Glutamatergic neuron (in vitro differentiated cells): ENCODE results near the gene CEACAM3. TPM values are rescaled to one million over a fixed set of nuclear protein-coding genes. Genes with fewer than 3 reads are reported as not detected.

Source experiments
- DNase-seq: peaks from one replicate; pipeline ENCODE4 v3.0.0; 2022
- H3K27ac Mint-ChIP-seq: one replicate; pipeline ENCODE4 v1.8.0; 2020; ENCODE audit warnings: mild to moderate bottlenecking, mixed read lengths, inconsistent platforms; ENCODE audit not compliant: unreplicated experiment
- H3K27me3 Mint-ChIP-seq: one replicate; pipeline ENCODE4 v1.8.0; 2020; ENCODE audit warnings: mild to moderate bottlenecking, moderate library complexity, mixed read lengths, inconsistent platforms; ENCODE audit not compliant: unreplicated experiment
- H3K36me3 Mint-ChIP-seq: one replicate; pipeline ENCODE4 v1.8.0; 2020; ENCODE audit warnings: mild to moderate bottlenecking, mixed read lengths, inconsistent platforms; ENCODE audit not compliant: unreplicated experiment
- H3K4me1 Mint-ChIP-seq: one replicate; pipeline ENCODE4 v1.8.0; 2020; ENCODE audit warnings: mild to moderate bottlenecking, low read depth, mixed read lengths, inconsistent platforms; ENCODE audit not compliant: unreplicated experiment
- H3K4me3 Mint-ChIP-seq: one replicate; pipeline ENCODE4 v1.8.0; 2020; ENCODE audit warnings: mild to moderate bottlenecking, mixed read lengths, inconsistent platforms; ENCODE audit not compliant: unreplicated experiment
- H3K9me3 Mint-ChIP-seq: one replicate; pipeline ENCODE4 v1.8.0; 2020; ENCODE audit warnings: mild to moderate bottlenecking, moderate library complexity, mixed read lengths, inconsistent platforms; ENCODE audit not compliant: unreplicated experiment
- total RNA-seq: library from RNA; stranded (reverse); fragmentation: NEBNext Ultra II Directional; extraction: Animal tissue kit (Norgen Biotek cat#: 25700); gene quantifications from one replicate; pipeline ENCODE4 v1.2.1, GENCODE V29; 2021; ENCODE audit not compliant: unreplicated experiment
- TF ChIP-seq, protein P1 (sequence below): fragments of 200-600 bp; sonication (generic); IDR thresholded peaks from one replicate; pipeline ENCODE4 v1.5.0; 2021; ENCODE audit not compliant: partially characterized antibody, unreplicated experiment

CEACAM3 gene
- total RNA-seq, 1 donor from 2014 or later: not detected

DNA sequence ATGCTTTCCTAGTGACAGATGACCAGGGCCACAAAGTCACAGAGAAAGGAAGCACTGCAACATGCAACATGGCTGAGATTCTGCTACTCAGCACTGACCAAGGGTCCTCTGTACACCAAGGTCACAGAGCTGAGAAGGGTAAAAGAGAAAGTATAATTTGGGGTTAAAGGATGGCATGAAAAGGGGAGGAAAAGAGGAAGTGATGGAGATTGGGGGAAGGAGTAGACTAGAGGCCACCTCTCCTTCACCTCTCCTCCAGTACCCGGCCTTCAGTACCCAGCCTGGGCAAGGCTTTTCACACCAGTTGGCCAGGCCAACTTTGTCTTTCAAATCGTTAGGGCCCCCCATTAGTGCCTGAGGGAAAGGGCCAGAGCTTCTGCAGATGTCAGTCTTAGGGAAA lies 57.4 kb downstream of the CEACAM3 start:
- Mint-ChIP-seq H3K27ac (no peak overlapping the region), H3K4me3 (no peak overlapping the region), H3K9me3 (no peaks in the 10 kb centered on the region), H3K4me1 (peaks cover 12% of the 10 kb centered on the region), H3K36me3 (no peaks in the 10 kb centered on the region), H3K27me3 (peaks cover 7% of the 10 kb centered on the region)
- TF ChIP-seq, protein P1, sequence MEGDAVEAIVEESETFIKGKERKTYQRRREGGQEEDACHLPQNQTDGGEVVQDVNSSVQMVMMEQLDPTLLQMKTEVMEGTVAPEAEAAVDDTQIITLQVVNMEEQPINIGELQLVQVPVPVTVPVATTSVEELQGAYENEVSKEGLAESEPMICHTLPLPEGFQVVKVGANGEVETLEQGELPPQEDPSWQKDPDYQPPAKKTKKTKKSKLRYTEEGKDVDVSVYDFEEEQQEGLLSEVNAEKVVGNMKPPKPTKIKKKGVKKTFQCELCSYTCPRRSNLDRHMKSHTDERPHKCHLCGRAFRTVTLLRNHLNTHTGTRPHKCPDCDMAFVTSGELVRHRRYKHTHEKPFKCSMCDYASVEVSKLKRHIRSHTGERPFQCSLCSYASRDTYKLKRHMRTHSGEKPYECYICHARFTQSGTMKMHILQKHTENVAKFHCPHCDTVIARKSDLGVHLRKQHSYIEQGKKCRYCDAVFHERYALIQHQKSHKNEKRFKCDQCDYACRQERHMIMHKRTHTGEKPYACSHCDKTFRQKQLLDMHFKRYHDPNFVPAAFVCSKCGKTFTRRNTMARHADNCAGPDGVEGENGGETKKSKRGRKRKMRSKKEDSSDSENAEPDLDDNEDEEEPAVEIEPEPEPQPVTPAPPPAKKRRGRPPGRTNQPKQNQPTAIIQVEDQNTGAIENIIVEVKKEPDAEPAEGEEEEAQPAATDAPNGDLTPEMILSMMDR: no peak
- no peak for DNase-seq

DNA sequence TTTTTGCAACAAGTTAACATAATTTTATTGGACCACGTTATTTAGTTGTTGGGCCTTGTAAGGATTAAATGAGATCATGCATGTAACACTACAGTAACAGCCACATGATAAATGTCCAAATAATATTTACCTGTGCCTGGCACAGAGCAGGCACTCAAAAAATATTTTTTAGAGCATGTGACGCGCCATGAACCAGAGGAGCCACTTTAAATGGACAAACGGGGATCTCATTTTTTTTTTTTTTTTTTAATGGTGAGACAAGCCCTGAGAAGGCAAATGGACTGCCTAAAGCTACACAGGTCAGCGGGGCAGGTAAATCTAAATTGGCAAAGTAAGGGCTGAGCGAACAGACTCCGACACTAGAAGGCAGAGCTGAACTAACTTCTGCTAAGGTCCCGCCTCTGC lies 62.8 kb downstream of the CEACAM3 start:
- Mint-ChIP-seq H3K36me3 (no peaks in the 10 kb centered on the region), H3K27ac (peak overlapping the region; percentile 98), H3K27me3 (peaks cover 24% of the 10 kb centered on the region), H3K4me1 (peaks cover 15% of the 10 kb centered on the region), H3K4me3 (peak overlapping the region; percentile 99), H3K9me3 (peaks cover 20% of the 10 kb centered on the region)
- DNase-seq: no peak
- TF ChIP-seq, protein P1: no peak

- Mint-ChIP-seq H3K9me3 (peaks cover 20% of the 10 kb centered on the region), H3K4me3 (peak within 1 kb of the TSS; percentile 99), H3K27ac (peak within 1 kb of the TSS; percentile 98), H3K36me3 (no peaks in the 10 kb centered on the region), H3K4me1 (peaks cover 18% of the 10 kb centered on the region), H3K27me3 (peaks cover 24% of the 10 kb centered on the region)
- TF ChIP-seq, protein P1: peak; percentile 77
- DNase-seq: peak; percentile 98
These were observed 63.4 kb downstream of the CEACAM3 start, which contains the start of gene RPS19 for GRCh38 chr19:41859618-41860418. Gene RPS19, plus strand, starts transcription at chr19:41860255. Its CDS starts 520 bp downstream, at chr19:41860775.

- no peaks in the 10 kb centered on the region for H3K36me3 Mint-ChIP-seq
- H3K9me3 Mint-ChIP-seq: peaks cover 20% of the 10 kb centered on the region
- peaks cover 22% of the 10 kb centered on the region for H3K27me3 Mint-ChIP-seq
- peak overlapping the region; percentile 96 for H3K4me3 Mint-ChIP-seq
- peak overlapping the region; percentile 95 for H3K27ac Mint-ChIP-seq
- TF ChIP-seq, protein P1: no peak
- peaks cover 18% of the 10 kb centered on the region for H3K4me1 Mint-ChIP-seq
- DNase-seq: no peak
These were observed 64.2 kb downstream of the CEACAM3 start for GRCh38 chr19:41860419-41861115.

Other genes with a start within 250 kb of the CEACAM3 start
- not detected for gene CEACAM21, start 220.4 kb upstream of the CEACAM3 start, total RNA-seq
- gene CEACAM4, start 169.5 kb upstream of the CEACAM3 start, total RNA-seq: not detected
- not detected for gene CEACAM7, start 108.3 kb upstream of the CEACAM3 start, total RNA-seq
- gene CEACAM5, start 88.0 kb upstream of the CEACAM3 start, total RNA-seq: not detected
- 0.20 TPM for gene CEACAM6, start 41.1 kb upstream of the CEACAM3 start, total RNA-seq
- gene LYPD4, start 48.1 kb downstream of the CEACAM3 start, total RNA-seq: not detected
- not detected for gene DMRTC2, start 48.5 kb downstream of the CEACAM3 start, total RNA-seq
- gene RPS19, start 63.7 kb downstream of the CEACAM3 start, total RNA-seq: 1,637 TPM
- not detected for gene CD79A, start 80.7 kb downstream of the CEACAM3 start, total RNA-seq
- gene ARHGEF1, start 86.6 kb downstream of the CEACAM3 start, total RNA-seq: 78.7 TPM
- gene ERFL, start 131.9 kb downstream of the CEACAM3 start, total RNA-seq: 1.6 TPM
- gene RABAC1, start 162.7 kb downstream of the CEACAM3 start, total RNA-seq: 139 TPM
- 650 TPM for gene ATP1A3, start 197.6 kb downstream of the CEACAM3 start, total RNA-seq